NB4 (cell line): ENCODE measurements around the gene GPR176.

Experiments used
- DNase-seq: peaks from one replicate; pipeline ENCODE4 v3.0.0; 2010; ENCODE audit warnings: low read depth
- H3K4me3 ChIP-seq: one replicate; pipeline ENCODE4 v1.5.1; 2011; ENCODE audit warnings: mild to moderate bottlenecking, low read depth, low read length, moderate library complexity
- MYC ChIP-seq: IDR thresholded peaks from 2 replicates; pipeline ENCODE4 v1.6.1; 2011; ENCODE audit warnings: low read depth, low read length
- POLR2A ChIP-seq: IDR thresholded peaks from 2 replicates; pipeline ENCODE4 v1.6.1; 2011; ENCODE audit warnings: mild to moderate bottlenecking; ENCODE audit not compliant: insufficient read length; ENCODE audit errors: extremely low read depth
- TF ChIP-seq, protein P1 (sequence below): IDR thresholded peaks from one replicate; pipeline ENCODE4 v1.5.1; 2012; ENCODE audit warnings: low read depth, low read length
- TF ChIP-seq, protein P2 (sequence below): IDR thresholded peaks from 2 replicates; pipeline ENCODE4 v1.6.1; 2011; ENCODE audit warnings: low read depth, low read length

Gene GPR176

DNA sequence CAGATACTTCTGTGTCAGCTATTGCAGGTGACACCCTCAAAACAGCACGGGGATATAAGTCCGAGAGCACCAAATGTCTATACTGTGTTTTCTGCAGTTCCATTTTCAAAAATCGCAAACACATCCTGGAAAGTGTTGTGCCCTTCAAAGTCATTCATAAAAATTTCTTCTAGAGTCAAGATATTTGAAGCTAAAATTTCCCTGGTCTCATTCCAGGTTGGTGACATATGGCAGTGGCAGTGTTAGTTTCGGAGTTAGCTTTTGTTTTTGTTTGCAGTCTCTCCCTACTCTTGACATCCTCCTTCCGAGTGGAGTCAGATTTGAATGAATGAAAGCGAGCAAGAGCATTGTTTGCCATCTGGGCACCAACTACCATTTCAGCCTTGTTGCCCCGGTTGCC, 134.2 kb downstream of the GPR176 start:
- no peak overlapping the region for H3K4me3 ChIP-seq
- TF ChIP-seq, protein P1, sequence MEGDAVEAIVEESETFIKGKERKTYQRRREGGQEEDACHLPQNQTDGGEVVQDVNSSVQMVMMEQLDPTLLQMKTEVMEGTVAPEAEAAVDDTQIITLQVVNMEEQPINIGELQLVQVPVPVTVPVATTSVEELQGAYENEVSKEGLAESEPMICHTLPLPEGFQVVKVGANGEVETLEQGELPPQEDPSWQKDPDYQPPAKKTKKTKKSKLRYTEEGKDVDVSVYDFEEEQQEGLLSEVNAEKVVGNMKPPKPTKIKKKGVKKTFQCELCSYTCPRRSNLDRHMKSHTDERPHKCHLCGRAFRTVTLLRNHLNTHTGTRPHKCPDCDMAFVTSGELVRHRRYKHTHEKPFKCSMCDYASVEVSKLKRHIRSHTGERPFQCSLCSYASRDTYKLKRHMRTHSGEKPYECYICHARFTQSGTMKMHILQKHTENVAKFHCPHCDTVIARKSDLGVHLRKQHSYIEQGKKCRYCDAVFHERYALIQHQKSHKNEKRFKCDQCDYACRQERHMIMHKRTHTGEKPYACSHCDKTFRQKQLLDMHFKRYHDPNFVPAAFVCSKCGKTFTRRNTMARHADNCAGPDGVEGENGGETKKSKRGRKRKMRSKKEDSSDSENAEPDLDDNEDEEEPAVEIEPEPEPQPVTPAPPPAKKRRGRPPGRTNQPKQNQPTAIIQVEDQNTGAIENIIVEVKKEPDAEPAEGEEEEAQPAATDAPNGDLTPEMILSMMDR, result no peak
- TF ChIP-seq POLR2A, result no peak
- TF ChIP-seq MYC, result no peak
- TF ChIP-seq, protein P2, sequence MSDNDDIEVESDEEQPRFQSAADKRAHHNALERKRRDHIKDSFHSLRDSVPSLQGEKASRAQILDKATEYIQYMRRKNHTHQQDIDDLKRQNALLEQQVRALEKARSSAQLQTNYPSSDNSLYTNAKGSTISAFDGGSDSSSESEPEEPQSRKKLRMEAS, result no peak
- DNase-seq, result no peak

DNA sequence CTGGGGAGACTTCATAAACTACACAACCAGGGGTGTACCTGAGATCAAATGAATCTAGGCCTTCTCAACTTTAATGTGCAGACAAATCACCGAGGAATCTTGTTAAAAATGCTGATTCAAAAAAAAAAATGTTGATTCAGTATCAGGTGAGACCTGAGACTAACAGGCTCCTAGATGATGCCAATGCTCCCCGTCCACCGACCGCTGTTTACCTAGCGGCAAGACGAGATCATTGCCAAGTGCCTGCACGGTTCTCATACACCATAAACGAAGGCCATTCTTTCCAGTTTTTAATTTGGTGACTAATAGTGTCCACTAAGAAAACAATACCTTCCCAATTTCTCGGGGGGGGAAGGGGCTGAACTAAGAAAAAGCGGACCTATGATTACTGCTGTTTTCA, 134.9 kb downstream of the GPR176 start:
- H3K4me3 ChIP-seq, result no peak overlapping the region
- DNase-seq, result no peak
- TF ChIP-seq, protein P2, result no peak
- TF ChIP-seq POLR2A, result no peak
- no peak for TF ChIP-seq MYC
- TF ChIP-seq, protein P1, result no peak

DNA sequence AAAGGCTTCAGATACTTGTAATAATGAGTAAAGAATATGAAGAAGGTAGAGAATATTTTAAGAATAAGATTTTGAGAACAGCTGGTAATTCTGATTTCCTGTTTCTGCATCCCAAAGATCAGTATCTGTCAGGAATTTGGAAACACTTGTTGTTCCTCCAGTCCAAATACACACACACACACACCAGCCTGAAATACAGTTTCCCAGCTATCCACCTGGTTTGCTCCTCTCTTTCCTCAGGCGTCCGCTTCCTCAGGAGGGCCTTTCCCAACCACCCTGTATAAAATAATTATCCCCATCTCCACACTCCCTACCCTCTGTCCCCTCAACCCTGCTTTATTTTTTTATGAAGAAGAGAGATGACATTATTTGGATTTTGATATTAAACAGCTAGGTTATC, 135.4 kb downstream of the GPR176 start:
- no peak overlapping the region for H3K4me3 ChIP-seq
- no peak for DNase-seq
- TF ChIP-seq, protein P2, result no peak
- TF ChIP-seq, protein P1, result no peak
- no peak for TF ChIP-seq POLR2A
- no peak for TF ChIP-seq MYC

DNA sequence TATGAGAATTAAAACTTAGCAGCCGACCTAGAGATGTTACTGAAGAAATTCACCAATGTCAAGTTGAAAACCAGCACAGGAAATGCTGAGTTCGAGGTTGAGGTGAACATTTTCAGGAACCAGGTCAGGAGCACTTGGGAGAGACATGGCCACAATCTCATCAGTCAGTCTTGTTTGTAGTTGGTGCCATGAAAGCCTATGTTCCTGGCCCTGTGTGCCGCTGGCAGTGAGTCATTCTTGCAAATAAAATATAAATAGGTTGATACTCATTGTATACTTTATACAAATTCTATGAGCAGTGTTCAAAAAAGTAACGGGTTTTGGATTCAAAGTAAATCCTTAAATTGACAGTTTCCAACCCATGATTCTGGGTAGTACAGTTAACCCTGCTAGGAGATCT, 135.9 kb downstream of the GPR176 start:
- peak; percentile 11 for DNase-seq
- H3K4me3 ChIP-seq, result peak overlapping the region; percentile 95
- no peak for TF ChIP-seq POLR2A
- no peak for TF ChIP-seq MYC
- TF ChIP-seq, protein P2, result no peak
- TF ChIP-seq, protein P1, result no peak

DNA sequence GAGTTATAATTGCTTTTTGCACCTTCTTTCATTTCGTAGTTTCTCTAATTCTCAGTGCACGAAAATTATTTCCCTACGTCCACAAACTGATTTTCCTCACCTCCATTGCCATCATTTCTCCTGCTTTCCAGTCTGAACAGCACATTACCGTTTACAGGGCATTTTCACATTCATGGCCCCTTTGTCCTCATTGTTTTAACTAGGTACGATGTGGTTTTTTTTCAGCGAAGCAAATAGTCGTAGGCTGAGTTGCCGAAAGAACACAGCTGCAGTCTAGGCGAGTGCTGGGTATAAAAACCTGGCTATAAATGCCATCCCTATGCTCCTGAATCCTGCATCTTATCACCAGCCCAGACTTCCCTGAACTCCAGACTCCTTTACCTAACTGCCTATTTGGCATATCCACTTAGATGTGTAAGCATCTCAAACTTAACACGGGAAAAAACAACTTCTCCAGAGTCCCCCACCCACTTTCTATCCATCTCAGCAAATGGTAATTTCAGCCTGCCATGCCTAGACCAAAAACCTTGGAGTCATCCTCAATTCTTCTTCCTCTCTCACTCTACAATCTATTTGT, 136.7 kb downstream of the GPR176 start:
- DNase-seq, result peak; percentile 16
- peak overlapping the region; percentile 95 for H3K4me3 ChIP-seq
- TF ChIP-seq POLR2A, result no peak
- no peak for TF ChIP-seq MYC
- TF ChIP-seq, protein P1, result no peak
- TF ChIP-seq, protein P2, result no peak
